IMR-90 (cell line): ENCODE data around the gene FIGLA. TPM values are rescaled to one million over a fixed set of nuclear protein-coding genes. Genes with fewer than 3 reads are reported as not detected.

Experiments
- ATAC-seq: fragments of 200-7000 bp; cut with Tn5 transposase; 2 replicates; pipeline ENCODE4 v1.9.1; 2020; ENCODE audit warnings: low read depth, mild to moderate bottlenecking, moderate library complexity
- BruUV-seq: library from RNA; stranded (reverse); fragments of 400-500 nt; replicated peaks from 2 replicates; lab custom pipeline; 2021; lab: Mats Ljungman, UMichigan
- CTCF ChIA-PET: fragments of 300-600 bp; formaldehyde crosslinking; extraction: SDS; loops from one replicate; lab custom pipeline; 2021; ENCODE audit warnings: antibody characterized with exemption; lab: Yijun Ruan, JAX
- POLR2A ChIA-PET: fragments of 300-600 bp; sonication (Branson Sonifier 250); formaldehyde crosslinking; loops from one replicate; lab custom pipeline; 2022; ENCODE audit warnings: antibody characterized with exemption; ENCODE audit not compliant: unreplicated experiment; lab: Charles Lee
- DNase-seq: peaks from one replicate; pipeline ENCODE4 v3.0.0; 2013
- H2AFZ ChIP-seq: replicated peaks from 2 replicates; pipeline ENCODE3; 2013; ENCODE audit warnings: low read length, mild to moderate bottlenecking; ENCODE audit not compliant: poor library complexity
- H2AK5ac ChIP-seq: 2 replicates; pipeline ENCODE4 v1.6.1; 2013; ENCODE audit warnings: low read depth, low read length, inconsistent platforms
- H2AK9ac ChIP-seq: replicated peaks from 2 replicates; pipeline ENCODE3; 2013; ENCODE audit warnings: mild to moderate bottlenecking, low read depth, low read length, moderate library complexity; ENCODE audit not compliant: poor library complexity
- H2BK120ac ChIP-seq: 2 replicates; pipeline ENCODE4 v1.6.1; 2013; ENCODE audit warnings: low read depth, low read length, inconsistent platforms
- H2BK15ac ChIP-seq: 3 replicates; pipeline ENCODE4 v1.6.1; 2013; ENCODE audit warnings: low read depth, low read length, inconsistent platforms
- H2BK20ac ChIP-seq: 2 replicates; pipeline ENCODE4 v1.6.1; 2013; ENCODE audit warnings: low read depth, mild to moderate bottlenecking, inconsistent platforms, low read length, moderate library complexity
- H2BK5ac ChIP-seq: 2 replicates; pipeline ENCODE4 v1.6.1; 2013; ENCODE audit warnings: mild to moderate bottlenecking, low read depth, low read length, inconsistent platforms; ENCODE audit not compliant: poor library complexity, severe bottlenecking
- H3K14ac ChIP-seq: replicated peaks from 2 replicates; pipeline ENCODE4 v1.6.1; 2013; ENCODE audit warnings: low read depth, low read length, inconsistent platforms
- H3K18ac ChIP-seq: 2 replicates; pipeline ENCODE4 v1.6.1; 2013; ENCODE audit warnings: low read depth, low read length, control low read depth
- H3K23ac ChIP-seq: 2 replicates; pipeline ENCODE4 v1.6.1; 2013; ENCODE audit warnings: low read depth, low read length, inconsistent platforms
- H3K27ac ChIP-seq: 2 replicates; pipeline ENCODE4 v1.5.1; 2013; ENCODE audit warnings: mild to moderate bottlenecking, control low read depth, low read length; ENCODE audit not compliant: insufficient read depth
- H3K27me3 ChIP-seq: 2 replicates; pipeline ENCODE4 v1.6.1; 2013; ENCODE audit warnings: low read length; ENCODE audit not compliant: control insufficient read depth, insufficient read depth
- H3K36me3 ChIP-seq: 2 replicates; pipeline ENCODE4 v1.6.1; 2013; ENCODE audit warnings: low read length, mixed read lengths; ENCODE audit not compliant: control insufficient read depth, insufficient read depth
- H3K4ac ChIP-seq: 2 replicates; pipeline ENCODE4 v1.6.1; 2013; ENCODE audit warnings: low read depth, low read length, inconsistent platforms
- H3K4me1 ChIP-seq: 2 replicates; pipeline ENCODE4 v1.6.1; 2013; ENCODE audit warnings: low read length, mixed read lengths; ENCODE audit not compliant: control insufficient read depth, insufficient read depth
- H3K4me2 ChIP-seq: 2 replicates; pipeline ENCODE4 v1.6.1; 2013; ENCODE audit warnings: low read depth, mild to moderate bottlenecking, control low read depth, low read length, moderate library complexity
- H3K4me3 ChIP-seq: 2 replicates; pipeline ENCODE4 v1.5.1; 2013; ENCODE audit warnings: low read depth, mild to moderate bottlenecking, control low read depth, low read length, moderate library complexity; ENCODE audit not compliant: insufficient read depth
- H3K56ac ChIP-seq: 2 replicates; pipeline ENCODE4 v1.6.1; 2013; ENCODE audit warnings: low read length, inconsistent platforms; ENCODE audit not compliant: insufficient read depth; ENCODE audit errors: extremely low read depth
- H3K79me1 ChIP-seq, 2 experiments: 2 replicates each; pipeline ENCODE4 v1.6.1; 2013; ENCODE audit warnings: low read length in 2 of 2, inconsistent platforms in 1 of 2, low read depth in 1 of 2
- H3K9ac ChIP-seq: 2 replicates; pipeline ENCODE4 v1.6.1; 2013; ENCODE audit warnings: low read depth, low read length, control low read depth
- H3K9me1 ChIP-seq: 2 replicates; pipeline ENCODE4 v1.6.1; 2013; ENCODE audit warnings: low read length, inconsistent platforms; ENCODE audit not compliant: insufficient read depth
- H3K9me3 ChIP-seq: 2 replicates; pipeline ENCODE4 v1.6.1; 2013; ENCODE audit warnings: low read length; ENCODE audit not compliant: control insufficient read depth, insufficient read depth
- H4K20me1 ChIP-seq: 2 replicates; pipeline ENCODE4 v1.6.1; 2013; ENCODE audit warnings: low read length, inconsistent platforms; ENCODE audit not compliant: insufficient read depth
- H4K5ac ChIP-seq: 2 replicates; pipeline ENCODE4 v1.6.1; 2013; ENCODE audit warnings: mild to moderate bottlenecking, low read depth, low read length, control low read depth
- H4K8ac ChIP-seq, 2 experiments: 2 replicates each; pipeline ENCODE4 v1.6.1; 2013; ENCODE audit warnings: low read depth in 2 of 2, low read length in 2 of 2, control low read depth in 1 of 2, inconsistent platforms in 1 of 2
- H4K91ac ChIP-seq: 2 replicates; pipeline ENCODE4 v1.6.1; 2013; ENCODE audit warnings: low read depth, low read length, inconsistent platforms; ENCODE audit not compliant: insufficient read depth
- BHLHE40 ChIP-seq: fragments of 150-350 bp; IDR thresholded peaks from 2 replicates; pipeline ENCODE4 v1.6.1; 2016; ENCODE audit warnings: mild to moderate bottlenecking, low read depth, low read length
- CEBPB ChIP-seq: IDR thresholded peaks from 2 replicates; pipeline ENCODE4 v1.6.1; 2012; ENCODE audit warnings: low read depth, low read length, improper control_type of control experiment
- CHD1 ChIP-seq: IDR thresholded peaks from 2 replicates; pipeline ENCODE4 v1.6.1; 2012; ENCODE audit warnings: low read depth, low read length, improper control_type of control experiment
- ELK1 ChIP-seq: fragments of 150-350 bp; IDR thresholded peaks from 2 replicates; pipeline ENCODE4 v1.6.1; 2016; ENCODE audit warnings: low read depth, mild to moderate bottlenecking, low read length, moderate library complexity, borderline replicate concordance
- FOS ChIP-seq: fragments of 150-350 bp; IDR thresholded peaks from 2 replicates; pipeline ENCODE4 v1.6.1; 2016; ENCODE audit warnings: low read depth, low read length
- MAFK ChIP-seq: IDR thresholded peaks from 2 replicates; pipeline ENCODE4 v1.6.1; 2012; ENCODE audit warnings: low read depth, low read length, improper control_type of control experiment
- MAZ ChIP-seq: IDR thresholded peaks from 2 replicates; pipeline ENCODE4 v1.6.1; 2012; ENCODE audit warnings: low read depth, mild to moderate bottlenecking, low read length, improper control_type of control experiment, moderate library complexity, borderline replicate concordance
- MXI1 ChIP-seq: IDR thresholded peaks from 2 replicates; pipeline ENCODE4 v1.6.1; 2012; ENCODE audit warnings: low read depth, mild to moderate bottlenecking, low read length, moderate library complexity, borderline replicate concordance
- NFE2L2 ChIP-seq: fragments of 150-350 bp; IDR thresholded peaks from 2 replicates; pipeline ENCODE4 v1.6.1; 2016; ENCODE audit warnings: low read depth, mild to moderate bottlenecking, low read length
- POLR2A ChIP-seq: IDR thresholded peaks from 2 replicates; pipeline ENCODE4 v1.6.1; 2012; ENCODE audit warnings: mild to moderate bottlenecking, low read depth, low read length
- RAD21 ChIP-seq: IDR thresholded peaks from 2 replicates; pipeline ENCODE4 v1.6.1; 2012; ENCODE audit warnings: low read length, improper control_type of control experiment
- RCOR1 ChIP-seq: IDR thresholded peaks from 2 replicates; pipeline ENCODE4 v1.6.1; 2012; ENCODE audit warnings: mild to moderate bottlenecking, low read length, improper control_type of control experiment; ENCODE audit not compliant: insufficient replicate concordance
- RFX5 ChIP-seq: IDR thresholded peaks from 2 replicates; pipeline ENCODE4 v1.8.0; 2012; ENCODE audit warnings: low read depth, mild to moderate bottlenecking, low read length, moderate library complexity
- SMC3 ChIP-seq: fragments of 150-350 bp; IDR thresholded peaks from 2 replicates; pipeline ENCODE4 v1.6.1; 2016; ENCODE audit warnings: low read depth, mild to moderate bottlenecking, antibody characterized with exemption, low read length, moderate library complexity
- WGBS, 2 experiments: methylation state at CpG; one replicate each; pipeline versions ENCODE4 v1.1.5 to v1.1.7; 2013; ENCODE audit warnings: missing lambda C conversion rate in 2 of 2; ENCODE audit not compliant: insufficient read length in 1 of 2; ENCODE audit errors: extremely low coverage in 2 of 2; 5-methylcytosine and 5-hydroxymethylcytosine counted together
- dilution Hi-C: fragments of 300-500 bp; cut with HindIII; formaldehyde crosslinking; loops from one replicate; pipeline ENCODE4 v1.14.3; 2018; ENCODE audit warnings: low sequenced_read_pairs; ENCODE audit not compliant: unreplicated experiment
- in situ Hi-C: fragments of 300-500 bp; cut with MboI; formaldehyde crosslinking; loops from 3 replicates; pipeline ENCODE4 v1.14.3; 2019; ENCODE audit warnings: low sequenced_read_pairs, inconsistent platforms, mixed read lengths
- intact Hi-C: fragments of 100-400 bp; cut with micrococcal nuclease; formaldehyde crosslinking; loops from 2 replicates; pipeline ENCODE4 v1.10.0; 2022
- polyA plus RNA-seq, 3 experiments: library from polyadenylated mRNA; depleted of rRNA; stranded (reverse); fragments of >200 nt; gene quantifications; 2 replicates each; pipeline ENCODE4 v1.2.3, GENCODE V29; 2012; ENCODE audit warnings: low replicate concordance in 1 of 3
- total RNA-seq: library from RNA; depleted of rRNA; stranded (reverse); fragments of >200 nt; gene quantifications from 2 replicates; pipeline ENCODE4 v1.2.3, GENCODE V29; 2012
- TF ChIP-seq, protein P1 (sequence below): conservative IDR thresholded peaks from 2 replicates; pipeline ENCODE4 v1.5.1; 2012; ENCODE audit warnings: mild to moderate bottlenecking, low read depth, low read length, improper control_type of control experiment
- TF ChIP-seq, protein P2 (sequence below): fragments of 150-350 bp; IDR thresholded peaks from 2 replicates; pipeline ENCODE4 v1.6.1; 2017; ENCODE audit warnings: mild to moderate bottlenecking, antibody characterized with exemption, low read length, low read depth

The FIGLA gene
- total and polyA plus RNA-seq, 2 of the 4 experiments (the other 2 are of a cell fraction) = not detected

- ChIA-PET CTCF (interaction anchor here (0.7 kb wide), 1 partner anchor 141 kb away, joined by 9 read pairs; no protein-coding TSS in a partner anchor), POLR2A (no interaction called here)
- Histone ChIP-seq H3K4ac (no peak overlapping the region), H3K36me3 (no peaks in the 10 kb centered on the region), H3K9ac (no peak overlapping the region), H3K18ac (no peak overlapping the region), H3K27me3 (peaks cover 6% of the 10 kb centered on the region; the same call in 1 of the 2 replicates), H3K4me1 (no peaks in the 10 kb centered on the region), H4K20me1 (no peaks in the 10 kb centered on the region), H3K14ac (no peak overlapping the region), H3K9me1 (no peaks in the 10 kb centered on the region), H3K27ac (no peak overlapping the region), H4K8ac (no peak overlapping the region), H3K4me2 (no peak overlapping the region), H3K9me3 (no peaks in the 10 kb centered on the region; the same call in 1 of the 2 replicates), H2BK120ac (no peak overlapping the region), H2BK20ac (no peak overlapping the region), H3K56ac (no peak overlapping the region), H2AFZ (no peak overlapping the region), H4K91ac (no peak overlapping the region), H3K79me1 (no peaks in the 10 kb centered on the region), H2BK5ac (no peak overlapping the region), H3K4me3 (no peak overlapping the region), H3K23ac (no peak overlapping the region), H2AK9ac (no peak overlapping the region), H4K5ac (no peak overlapping the region), H2AK5ac (no peak overlapping the region), H2BK15ac (no peak overlapping the region)
- intact Hi-C loops (no loop called here), dilution Hi-C loops (no loop called here), in situ Hi-C loops (no loop called here)
- WGBS, 2 experiments = no CpG with 5 or more reads among the region's 6 CpGs
- ATAC-seq = no peak
- DNase-seq = no peak
- BruUV-seq = no TSS peak
- TF ChIP-seq CHD1 (no peak), CEBPB (no peak), NFE2L2 (no peak), SMC3 (no peak), POLR2A (no peak), RCOR1 (no peak), MAFK (no peak), ELK1 (no peak), RFX5 (no peak), MXI1 (no peak), BHLHE40 (no peak), MAZ (no peak), RAD21 (no peak), FOS (no peak)
- TF ChIP-seq, protein P1, sequence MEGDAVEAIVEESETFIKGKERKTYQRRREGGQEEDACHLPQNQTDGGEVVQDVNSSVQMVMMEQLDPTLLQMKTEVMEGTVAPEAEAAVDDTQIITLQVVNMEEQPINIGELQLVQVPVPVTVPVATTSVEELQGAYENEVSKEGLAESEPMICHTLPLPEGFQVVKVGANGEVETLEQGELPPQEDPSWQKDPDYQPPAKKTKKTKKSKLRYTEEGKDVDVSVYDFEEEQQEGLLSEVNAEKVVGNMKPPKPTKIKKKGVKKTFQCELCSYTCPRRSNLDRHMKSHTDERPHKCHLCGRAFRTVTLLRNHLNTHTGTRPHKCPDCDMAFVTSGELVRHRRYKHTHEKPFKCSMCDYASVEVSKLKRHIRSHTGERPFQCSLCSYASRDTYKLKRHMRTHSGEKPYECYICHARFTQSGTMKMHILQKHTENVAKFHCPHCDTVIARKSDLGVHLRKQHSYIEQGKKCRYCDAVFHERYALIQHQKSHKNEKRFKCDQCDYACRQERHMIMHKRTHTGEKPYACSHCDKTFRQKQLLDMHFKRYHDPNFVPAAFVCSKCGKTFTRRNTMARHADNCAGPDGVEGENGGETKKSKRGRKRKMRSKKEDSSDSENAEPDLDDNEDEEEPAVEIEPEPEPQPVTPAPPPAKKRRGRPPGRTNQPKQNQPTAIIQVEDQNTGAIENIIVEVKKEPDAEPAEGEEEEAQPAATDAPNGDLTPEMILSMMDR = no peak
- TF ChIP-seq, protein P2, sequence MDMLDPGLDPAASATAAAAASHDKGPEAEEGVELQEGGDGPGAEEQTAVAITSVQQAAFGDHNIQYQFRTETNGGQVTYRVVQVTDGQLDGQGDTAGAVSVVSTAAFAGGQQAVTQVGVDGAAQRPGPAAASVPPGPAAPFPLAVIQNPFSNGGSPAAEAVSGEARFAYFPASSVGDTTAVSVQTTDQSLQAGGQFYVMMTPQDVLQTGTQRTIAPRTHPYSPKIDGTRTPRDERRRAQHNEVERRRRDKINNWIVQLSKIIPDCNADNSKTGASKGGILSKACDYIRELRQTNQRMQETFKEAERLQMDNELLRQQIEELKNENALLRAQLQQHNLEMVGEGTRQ = no peak
Measured at GRCh38 chr2:70806620-70807019, 16.2 kb upstream of the FIGLA start.
